ENCODE data around the gene SMURF2. TPM values are rescaled to one million over a fixed set of nuclear protein-coding genes. Genes with fewer than 3 reads are reported as not detected.

Gene SMURF2
- total RNA-seq, 2 donors from 2014 or later: 14.1 to 20.0 TPM

DNA sequence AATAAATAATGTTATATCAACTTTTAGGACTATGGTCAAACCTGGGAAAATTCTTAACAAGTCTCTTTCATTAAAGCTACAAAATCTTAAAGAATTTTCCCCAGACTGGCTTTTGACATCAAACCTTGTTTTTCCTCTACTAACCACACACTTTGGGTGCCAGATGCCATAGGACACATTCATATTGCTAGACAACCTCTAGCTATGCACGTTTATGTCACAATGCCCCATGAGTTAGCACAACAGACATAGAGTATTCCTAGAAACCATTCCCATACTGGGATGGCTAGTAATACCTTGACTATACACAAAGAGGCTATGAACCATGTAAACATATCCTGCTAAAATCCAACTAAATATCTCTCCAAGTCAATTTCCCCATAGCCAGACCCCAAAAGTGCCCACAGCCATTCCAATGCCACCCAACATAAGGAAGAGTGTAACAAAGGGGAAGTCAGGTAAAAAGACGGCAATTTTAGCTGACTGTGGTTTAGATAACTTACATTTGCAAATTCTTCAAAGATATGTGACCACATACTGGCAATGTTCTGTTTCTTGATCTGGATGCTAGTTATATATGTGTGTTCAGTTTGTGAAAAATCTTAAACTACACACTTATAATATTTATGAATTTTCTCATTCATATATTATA lies 23.4 kb downstream of the SMURF2 start:
- no peak for DNase-seq
- ATAC-seq: no peak
- intact Hi-C loops (cut with DNase I, micrococcal nuclease): no loop called here

DNA sequence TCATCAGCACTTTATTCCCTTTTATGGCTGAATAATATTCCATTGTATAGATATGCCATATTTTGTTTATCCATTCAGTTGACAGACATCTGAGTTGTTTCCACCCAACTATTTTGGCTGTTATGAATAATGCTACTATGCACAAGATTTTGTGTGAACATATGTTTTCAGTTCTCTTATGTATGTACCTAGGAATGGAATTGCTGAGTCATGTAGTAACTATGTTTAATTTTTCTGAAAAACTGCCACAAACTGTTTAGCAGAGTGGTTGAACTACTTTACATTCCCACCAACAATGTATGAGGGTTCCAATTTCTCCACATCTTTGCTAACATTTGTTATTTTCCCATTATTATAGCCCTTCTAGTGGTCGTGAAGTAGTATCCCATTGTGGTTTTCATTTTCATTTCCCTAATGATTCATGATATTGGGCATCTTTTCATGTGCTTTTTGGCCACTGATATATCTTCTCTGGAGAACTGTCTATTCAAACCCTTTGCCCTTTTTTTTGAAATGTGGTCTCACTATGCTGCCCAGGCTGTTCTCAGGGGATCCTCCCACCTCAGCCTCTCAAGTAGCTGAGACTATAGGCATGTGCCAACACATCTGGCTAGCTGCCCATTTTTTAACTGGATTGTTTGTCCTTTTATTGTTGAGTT lies 26.3 kb downstream of the SMURF2 start:
- intact Hi-C loops (cut with DNase I, micrococcal nuclease): no loop called here
- DNase-seq: no peak
- ATAC-seq: no peak

- DNase-seq: no peak
- no peak for ATAC-seq
- intact Hi-C loops (cut with DNase I, micrococcal nuclease): no loop called here
Measured at GRCh38 chr17:64634218-64634617, 27.9 kb downstream of the SMURF2 start.

DNA sequence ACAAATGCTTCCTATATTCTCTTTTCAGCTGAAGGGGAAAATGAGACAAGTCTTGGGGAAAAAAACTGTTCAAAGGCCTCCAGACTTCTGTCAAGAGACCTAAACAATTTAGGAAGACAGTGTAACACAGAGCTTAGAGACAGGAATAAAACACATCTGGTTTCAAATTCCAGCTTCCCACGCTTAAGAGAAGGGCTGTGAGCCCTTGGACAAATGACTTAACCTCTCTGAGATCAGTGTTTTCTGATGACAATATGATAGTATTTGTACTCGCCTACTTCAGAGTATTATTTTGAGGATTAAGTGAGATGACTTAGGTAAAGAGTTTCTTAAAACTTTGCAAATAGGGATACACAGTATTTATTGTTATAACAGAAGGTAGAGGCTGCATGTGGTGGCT lies 29.5 kb downstream of the SMURF2 start:
- no peak for ATAC-seq
- intact Hi-C loops (cut with DNase I, micrococcal nuclease): no loop called here
- DNase-seq: no peak

DNA sequence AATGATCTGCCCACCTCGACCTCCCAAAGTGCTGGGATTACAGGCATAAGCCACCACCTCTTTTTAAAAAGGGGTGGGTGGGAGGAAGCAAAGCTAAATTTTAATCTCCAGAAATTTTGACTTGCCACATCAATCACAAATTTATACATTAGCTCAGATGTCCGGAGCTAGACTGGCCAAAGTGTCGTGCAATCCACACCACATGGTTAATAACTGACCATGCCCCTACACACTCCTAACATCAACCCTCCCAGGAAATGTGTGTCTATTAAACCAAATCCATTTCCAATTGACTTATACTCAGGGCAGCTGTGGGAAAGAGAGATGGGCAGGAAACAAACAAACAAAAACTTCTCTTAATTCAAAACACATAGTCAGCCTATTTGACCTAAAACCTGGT lies 29.9 kb downstream of the SMURF2 start:
- ATAC-seq (no peak), DNase-seq (no peak)
- intact Hi-C loops (cut with DNase I, micrococcal nuclease): no loop called here

DNA sequence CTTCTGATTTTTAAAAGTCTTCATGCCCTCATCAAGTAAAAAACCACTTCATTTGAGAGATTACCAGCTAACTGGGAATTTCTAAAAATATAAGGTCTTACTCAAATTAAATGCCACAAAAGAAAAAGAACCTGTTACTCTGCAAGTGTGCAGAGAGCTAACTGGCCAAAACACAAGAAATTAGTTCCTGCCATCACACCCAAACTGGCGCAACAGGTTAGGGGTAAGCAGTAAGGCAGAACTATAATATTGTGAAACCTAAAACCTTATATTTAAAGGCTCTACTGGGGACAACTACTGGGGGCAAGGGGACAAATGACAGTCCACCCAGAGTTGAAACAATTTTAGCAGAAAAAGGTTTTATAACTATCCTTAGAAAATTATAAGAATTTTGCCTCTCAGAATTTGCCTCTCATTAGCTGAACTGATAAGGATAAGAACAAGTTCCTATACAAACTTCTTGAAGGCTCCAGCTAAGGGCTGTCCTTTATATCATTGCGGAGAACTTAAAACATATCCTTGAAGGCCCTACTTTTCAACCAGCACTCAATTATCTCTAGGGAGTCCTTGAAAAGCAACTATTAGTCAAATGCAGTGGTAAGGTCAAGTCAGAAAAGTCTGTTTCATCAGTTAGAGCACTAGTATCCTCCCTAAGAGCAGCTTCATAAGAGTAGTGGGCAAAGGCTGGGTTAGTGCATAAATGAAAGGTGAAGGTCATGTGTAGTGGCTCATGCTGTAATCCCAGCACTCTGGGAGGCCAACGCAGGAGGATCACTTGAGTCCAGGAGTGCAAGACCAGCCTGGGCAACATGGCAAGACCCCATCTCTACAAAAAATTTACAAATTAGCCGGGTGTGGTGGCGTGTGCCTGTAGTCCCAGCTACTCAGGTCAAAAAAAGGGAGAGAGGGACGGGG lies 31.5 kb downstream of the SMURF2 start:
- ATAC-seq: no peak
- intact Hi-C loops (cut with DNase I, micrococcal nuclease): no loop called here

DNA sequence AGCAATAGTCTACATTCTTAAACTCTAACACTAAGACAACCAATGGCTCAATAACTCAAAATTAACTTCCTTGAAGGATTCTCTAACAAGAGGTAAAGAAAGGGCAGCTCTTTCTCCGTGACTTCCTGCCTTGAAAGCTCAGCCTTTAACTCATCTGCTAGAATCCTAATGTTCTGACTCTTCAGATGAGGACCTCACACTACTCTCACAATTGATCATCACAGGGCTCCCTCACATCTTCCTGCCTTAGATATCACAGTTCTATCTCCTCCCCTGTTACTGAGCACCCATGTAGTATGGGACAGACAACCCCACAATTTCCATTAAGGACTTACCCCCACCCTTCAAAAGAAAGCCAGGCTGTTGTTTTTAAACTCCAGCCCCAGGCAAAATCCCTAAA lies 33.5 kb downstream of the SMURF2 start:
- intact Hi-C loops (cut with DNase I, micrococcal nuclease): no loop called here
- no peak for DNase-seq
- ATAC-seq: no peak

More for the DNA sequence above, 31.5 kb downstream of the SMURF2 start:
- DNase-seq: no peak

DNA sequence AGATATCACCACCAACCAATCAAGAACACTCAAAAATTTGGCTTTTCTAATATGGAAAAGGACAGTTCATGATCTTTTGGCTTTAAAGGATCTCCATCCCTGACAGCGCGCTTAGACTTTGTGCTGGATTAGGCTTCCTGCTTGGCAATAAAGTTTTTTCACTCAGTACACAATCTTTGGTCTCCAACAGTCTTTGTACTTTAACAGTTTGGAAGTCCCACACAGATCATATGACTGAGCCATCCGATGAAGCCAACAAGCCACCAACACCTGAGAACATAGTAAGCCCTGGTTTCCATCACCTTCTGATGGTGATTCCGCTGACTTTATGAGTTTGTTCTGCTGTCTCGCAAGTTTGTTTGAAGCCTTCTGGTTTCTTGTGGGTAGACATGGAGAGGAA lies 34.3 kb downstream of the SMURF2 start:
- ATAC-seq (peak; percentile 81), DNase-seq (no peak)
- intact Hi-C loops (cut with DNase I, micrococcal nuclease): no loop called here

- intact Hi-C loops (cut with DNase I, micrococcal nuclease): no loop called here
- no peak for DNase-seq
Measured at GRCh38 chr17:64626827-64627226, 35.3 kb downstream of the SMURF2 start.

GRCh38 chr17:64625541-64625940 lies 36.6 kb downstream of the SMURF2 start:
- intact Hi-C loops (cut with DNase I, micrococcal nuclease): no loop called here

More at GRCh38 chr17:64626827-64627226, 35.3 kb downstream of the SMURF2 start:
- ATAC-seq: no peak

DNA sequence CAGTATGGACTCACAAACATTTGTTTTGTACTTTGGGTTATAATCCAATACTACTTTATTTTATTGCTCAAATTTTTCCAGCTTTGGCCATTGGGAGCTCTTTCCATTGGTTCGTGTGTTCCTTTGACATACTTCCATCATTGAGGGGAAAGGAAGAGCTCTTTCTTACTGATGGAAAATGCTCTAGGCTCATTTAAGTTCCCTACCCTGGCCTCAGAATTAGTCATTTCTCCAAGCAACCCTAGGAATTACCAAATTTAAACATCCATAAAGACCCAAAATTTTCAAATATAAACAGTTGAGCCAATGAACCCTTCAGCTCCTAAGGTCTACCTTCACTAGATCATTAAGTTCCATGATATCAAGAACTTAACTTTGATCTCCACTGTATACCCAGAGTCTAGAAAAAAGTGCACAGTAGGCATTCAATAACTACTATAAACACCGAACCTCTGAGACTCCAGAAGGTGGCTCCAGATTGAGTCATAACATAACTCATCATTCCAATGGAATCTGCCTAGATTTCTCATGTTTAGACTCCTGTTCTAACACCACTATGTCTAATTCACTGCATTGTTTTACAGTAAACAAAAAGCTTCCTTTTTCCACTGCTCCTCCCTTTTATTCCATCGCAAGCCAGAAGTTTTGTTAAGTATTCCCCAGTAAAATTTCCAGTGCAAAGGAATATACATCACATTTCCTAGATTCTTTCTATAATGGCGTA lies 39.0 kb downstream of the SMURF2 start:
- DNase-seq: no peak
- ATAC-seq: no peak
- intact Hi-C loops (cut with DNase I, micrococcal nuclease): no loop called here

More at GRCh38 chr17:64625541-64625940, 36.6 kb downstream of the SMURF2 start:
- DNase-seq (no peak), ATAC-seq (no peak)

DNA sequence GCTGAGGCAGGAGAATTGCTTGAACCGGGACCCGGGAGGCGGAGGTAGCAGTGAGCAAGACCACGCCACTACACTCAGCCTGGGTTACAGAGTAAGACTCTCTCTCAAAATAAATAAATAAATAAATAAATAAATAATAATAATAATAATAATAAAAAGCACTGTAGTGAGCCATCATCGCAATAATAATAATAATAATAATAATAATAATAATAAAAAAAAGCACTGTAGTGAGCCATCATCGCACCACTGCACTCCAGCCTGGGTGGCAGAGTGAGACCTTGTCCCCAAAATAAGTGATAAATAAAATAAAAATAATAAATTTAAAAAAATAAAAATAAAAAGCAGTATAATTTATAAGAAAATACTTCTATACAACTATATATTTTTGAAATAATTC lies 40.3 kb downstream of the SMURF2 start:
- intact Hi-C loops (cut with DNase I, micrococcal nuclease): no loop called here
- no peak for ATAC-seq

GRCh38 chr17:64618848-64619247 lies 43.3 kb downstream of the SMURF2 start:
- ATAC-seq: no peak
- DNase-seq: no peak
- intact Hi-C loops (cut with DNase I, micrococcal nuclease): no loop called here

More for the DNA sequence above, 40.3 kb downstream of the SMURF2 start:
- no peak for DNase-seq

DNA sequence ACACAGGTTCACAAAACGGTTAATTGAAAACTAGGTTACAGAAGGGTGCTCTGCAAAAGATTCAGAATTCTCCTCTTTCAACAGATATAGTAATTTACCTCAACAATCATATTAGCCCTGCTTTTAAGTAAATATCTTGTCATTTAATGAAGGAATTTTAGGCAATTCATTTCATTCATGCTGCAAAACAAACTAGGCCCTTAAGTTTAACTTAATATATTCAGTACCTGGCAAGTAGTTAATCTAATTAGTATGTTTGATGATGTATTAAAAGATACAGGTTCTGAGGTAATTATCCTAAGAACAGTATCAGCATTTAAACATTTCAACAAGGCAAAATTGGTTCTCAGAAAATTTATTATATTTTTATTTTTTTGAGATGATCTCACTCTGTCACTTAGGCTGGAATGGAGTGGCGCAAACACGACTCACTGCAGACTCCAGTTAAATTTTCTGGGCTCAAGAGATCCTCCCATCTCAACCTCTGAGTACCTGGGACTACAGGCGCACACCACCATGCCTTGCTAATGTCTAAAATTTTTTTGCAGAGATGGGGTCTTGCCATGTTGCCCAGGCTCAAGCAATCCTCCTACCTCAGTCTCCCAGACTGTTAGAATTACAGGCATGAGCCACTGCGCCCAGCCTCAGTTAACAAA lies 44.9 kb downstream of the SMURF2 start:
- intact Hi-C loops (cut with DNase I, micrococcal nuclease): no loop called here
- ATAC-seq: no peak
- DNase-seq: no peak

DNA sequence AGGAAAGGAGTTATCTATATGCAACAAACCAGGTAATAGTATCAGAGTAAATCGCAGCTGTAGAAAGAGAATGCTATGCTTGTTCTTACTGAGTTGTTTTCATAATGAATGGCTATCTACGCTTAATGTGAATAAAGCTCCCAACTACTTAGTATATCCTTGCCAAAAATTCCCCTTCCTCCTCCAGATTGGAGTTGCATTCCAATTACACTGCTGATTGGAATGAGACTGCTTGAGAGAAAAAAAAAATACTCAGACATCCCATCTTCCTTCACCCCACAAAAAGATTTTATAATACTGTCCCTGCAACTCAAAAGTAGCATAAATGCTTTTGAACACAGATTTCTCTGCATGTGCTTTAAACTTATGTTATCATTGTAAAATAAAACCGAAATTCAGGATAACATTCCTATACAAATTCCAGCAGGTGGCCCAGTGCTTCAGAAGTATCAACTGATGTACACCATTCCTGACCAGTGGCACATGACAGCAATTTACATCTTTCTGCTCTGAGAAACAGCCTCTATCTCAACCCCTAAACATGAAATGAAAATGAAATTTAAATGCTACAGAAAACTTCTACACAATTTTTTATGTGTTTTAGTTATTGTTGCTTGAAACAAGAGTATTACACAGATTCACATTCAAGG lies 47.0 kb downstream of the SMURF2 start:
- ATAC-seq (peak; percentile 20), DNase-seq (no peak)
- intact Hi-C loops (cut with DNase I, micrococcal nuclease): no loop called here

- intact Hi-C loops (cut with DNase I, micrococcal nuclease): no loop called here
- DNase-seq: no peak
- peak; percentile 94 for ATAC-seq
Measured at GRCh38 chr17:64614266-64615027, 47.7 kb downstream of the SMURF2 start.

DNA sequence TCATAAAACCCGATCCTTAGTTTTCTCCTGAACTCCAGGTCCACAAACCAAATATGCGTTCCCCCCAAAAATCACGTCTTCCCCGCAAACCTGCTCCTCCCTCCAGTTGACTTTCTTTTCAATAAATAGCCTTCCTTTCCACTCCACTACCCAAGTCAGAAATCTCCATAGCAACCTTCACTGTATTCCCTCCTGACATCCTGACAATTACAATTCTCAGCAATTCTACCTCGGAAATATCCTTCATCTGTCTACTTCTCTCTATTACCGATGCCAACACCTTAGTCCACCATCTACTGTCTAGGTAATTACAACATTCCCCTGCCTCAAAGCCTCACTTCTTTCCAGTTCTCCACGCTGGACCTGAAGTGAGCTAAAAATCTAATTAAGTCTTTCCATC lies 50.7 kb downstream of the SMURF2 start:
- DNase-seq: no peak
- intact Hi-C loops (cut with DNase I, micrococcal nuclease): no loop called here
- no peak for ATAC-seq

All from left colon (tissue), 2 donors.